ENCODE measurements around the gene MARCHF3.

GRCh38 chr5:127025467-127025866 is 4.9 kb downstream of the MARCHF3 start:
- TF ChIP-seq EP300 (IDR thresholded peaks at IDR 0.05) (no peak), USF2 (IDR thresholded peaks at IDR 0.05) (no peak), CTCF (IDR thresholded peaks at IDR 0.05) (no peak), REST (IDR thresholded peaks at IDR 0.05) (no peak), JUN (IDR thresholded peaks at IDR 0.05) (no peak), CEBPB (IDR thresholded peaks at IDR 0.05) (no peak), SMC3 (IDR thresholded peaks at IDR 0.05) (no peak), POLR2A (IDR thresholded peaks at IDR 0.05; ENCODE audit: low read length) (no peak), ESRRA (IDR thresholded peaks at IDR 0.05; ENCODE audit: borderline replicate concordance, low read length) (no peak), KDM5A (IDR thresholded peaks at IDR 0.05) (no peak), GATA3 (IDR thresholded peaks at IDR 0.05; ENCODE audit: borderline replicate concordance) (no peak), POLR2AphosphoS2 (conservative IDR thresholded peaks at IDR 0.05; ENCODE audit: low read length) (no peak), FOSL2 (IDR thresholded peaks at IDR 0.05) (no peak), FOSL2 (CRISPR knock-in tag; IDR thresholded peaks at IDR 0.05) (no peak)

All from A549 (cell line).